Measurements from ENCODE around the gene HIVEP2.

Gene HIVEP2

GRCh38 chr6:142735204-142735603 lies 209.8 kb downstream of the HIVEP2 start:
- TF ChIP-seq, protein P1, sequence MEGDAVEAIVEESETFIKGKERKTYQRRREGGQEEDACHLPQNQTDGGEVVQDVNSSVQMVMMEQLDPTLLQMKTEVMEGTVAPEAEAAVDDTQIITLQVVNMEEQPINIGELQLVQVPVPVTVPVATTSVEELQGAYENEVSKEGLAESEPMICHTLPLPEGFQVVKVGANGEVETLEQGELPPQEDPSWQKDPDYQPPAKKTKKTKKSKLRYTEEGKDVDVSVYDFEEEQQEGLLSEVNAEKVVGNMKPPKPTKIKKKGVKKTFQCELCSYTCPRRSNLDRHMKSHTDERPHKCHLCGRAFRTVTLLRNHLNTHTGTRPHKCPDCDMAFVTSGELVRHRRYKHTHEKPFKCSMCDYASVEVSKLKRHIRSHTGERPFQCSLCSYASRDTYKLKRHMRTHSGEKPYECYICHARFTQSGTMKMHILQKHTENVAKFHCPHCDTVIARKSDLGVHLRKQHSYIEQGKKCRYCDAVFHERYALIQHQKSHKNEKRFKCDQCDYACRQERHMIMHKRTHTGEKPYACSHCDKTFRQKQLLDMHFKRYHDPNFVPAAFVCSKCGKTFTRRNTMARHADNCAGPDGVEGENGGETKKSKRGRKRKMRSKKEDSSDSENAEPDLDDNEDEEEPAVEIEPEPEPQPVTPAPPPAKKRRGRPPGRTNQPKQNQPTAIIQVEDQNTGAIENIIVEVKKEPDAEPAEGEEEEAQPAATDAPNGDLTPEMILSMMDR (IDR thresholded peaks at IDR 0.05; ENCODE audit: low read depth, low read length, missing control alignments), result no peak
- no peak overlapping the region for H3K4me3 ChIP-seq (replicated peaks; ENCODE audit: low read depth, low read length)
- DNase-seq (ENCODE audit: extremely low read depth, low read depth), result no peak

DNA sequence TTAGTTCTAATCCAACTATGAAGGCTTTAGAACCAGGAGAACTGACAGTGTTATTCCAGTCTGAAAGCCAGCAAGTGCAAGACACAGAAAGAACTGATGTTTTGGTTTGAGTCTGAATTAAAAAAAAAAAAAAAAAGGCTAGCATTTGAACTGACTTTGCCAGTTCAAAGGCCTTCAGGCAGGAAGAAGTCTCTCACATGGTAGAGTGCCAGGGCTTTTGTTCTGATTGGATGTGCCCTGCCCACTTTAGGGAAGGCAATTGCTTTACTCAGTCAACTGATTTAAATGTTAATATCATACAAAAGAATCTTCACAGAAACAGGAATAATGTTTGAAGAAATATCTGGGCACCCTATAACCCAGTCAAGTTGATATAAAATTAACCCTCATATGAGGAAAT lies 212.2 kb downstream of the HIVEP2 start:
- no peak overlapping the region for H3K4me3 ChIP-seq (replicated peaks; ENCODE audit: low read depth, low read length)
- TF ChIP-seq, protein P1 (IDR thresholded peaks at IDR 0.05; ENCODE audit: low read depth, low read length, missing control alignments), result no peak
- no peak for DNase-seq (ENCODE audit: extremely low read depth, low read depth)

DNA sequence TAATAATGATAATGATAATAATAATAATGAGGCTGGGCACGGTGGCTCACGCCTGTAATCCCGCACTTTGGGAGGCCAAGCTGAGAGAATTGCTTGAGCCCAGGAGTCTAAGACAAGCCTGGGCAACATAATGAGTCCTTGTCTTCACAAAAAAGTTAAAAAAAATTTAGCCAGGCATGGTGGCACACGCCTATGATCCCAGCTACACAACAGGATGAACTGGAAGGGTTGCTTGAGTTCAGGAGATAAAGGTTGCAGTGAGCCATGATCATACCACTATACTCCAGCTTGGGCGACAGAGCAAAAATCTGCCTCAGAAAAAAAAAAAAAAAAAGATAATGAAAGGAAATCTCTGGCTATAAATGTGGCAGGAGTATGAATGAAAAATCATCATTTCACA lies 213.4 kb downstream of the HIVEP2 start:
- TF ChIP-seq, protein P1 (IDR thresholded peaks at IDR 0.05; ENCODE audit: low read depth, low read length, missing control alignments), result no peak
- no peak overlapping the region for H3K4me3 ChIP-seq (replicated peaks; ENCODE audit: low read depth, low read length)
- no peak for DNase-seq (ENCODE audit: extremely low read depth, low read depth)

DNA sequence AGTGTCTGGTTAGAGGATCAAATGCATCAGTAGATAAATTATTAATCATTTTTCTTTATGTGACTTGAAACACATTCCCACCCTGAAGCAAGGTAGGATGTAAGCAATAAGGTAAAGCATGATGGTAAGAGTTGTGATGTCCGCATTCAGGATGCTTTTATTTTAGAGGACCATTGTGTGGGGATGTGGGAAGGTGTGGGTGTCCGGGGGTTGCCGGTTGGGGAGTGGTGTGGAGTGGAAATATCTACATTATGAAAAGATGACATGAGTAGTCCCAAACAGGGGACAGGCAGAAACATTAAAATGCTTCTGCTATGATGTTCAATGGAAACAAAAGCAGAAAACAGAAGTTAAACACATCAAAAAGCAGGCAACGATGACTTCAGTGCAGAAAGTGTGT lies 215.4 kb downstream of the HIVEP2 start:
- no peak overlapping the region for H3K4me3 ChIP-seq (replicated peaks; ENCODE audit: low read depth, low read length)
- TF ChIP-seq, protein P1 (IDR thresholded peaks at IDR 0.05; ENCODE audit: low read depth, low read length, missing control alignments), result no peak
- no peak for DNase-seq (ENCODE audit: extremely low read depth, low read depth)

DNA sequence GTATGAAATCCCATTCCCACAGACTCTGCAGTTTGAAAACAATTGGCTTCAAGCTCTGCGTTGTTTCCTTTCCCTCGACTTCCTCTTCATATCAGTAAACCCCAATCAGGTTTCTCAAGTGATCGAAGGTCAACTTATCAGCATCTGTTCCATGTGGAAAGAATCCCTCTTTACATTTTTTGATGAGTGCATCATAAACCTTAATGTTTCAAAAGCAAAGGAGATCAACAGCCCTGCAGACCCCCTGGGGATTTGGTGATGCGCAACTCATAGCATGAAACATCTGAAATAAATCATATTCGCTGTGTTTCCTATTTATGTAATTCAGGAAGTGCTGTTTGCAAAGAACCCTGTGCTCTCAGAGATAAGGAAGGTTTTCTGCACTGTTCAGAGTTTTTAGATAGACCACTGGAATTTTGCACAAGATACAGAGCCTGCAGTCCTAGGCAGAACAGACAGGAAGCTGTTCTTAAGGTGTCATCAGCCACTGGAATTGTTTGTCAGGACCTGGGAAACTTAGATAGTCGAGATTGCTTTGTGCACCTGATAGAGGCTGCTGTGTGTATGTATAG lies 216.0 kb downstream of the HIVEP2 start:
- no peak overlapping the region for H3K4me3 ChIP-seq (replicated peaks; ENCODE audit: low read depth, low read length)
- no peak for DNase-seq (ENCODE audit: extremely low read depth, low read depth)
- TF ChIP-seq, protein P1 (IDR thresholded peaks at IDR 0.05; ENCODE audit: low read depth, low read length, missing control alignments), result no peak

DNA sequence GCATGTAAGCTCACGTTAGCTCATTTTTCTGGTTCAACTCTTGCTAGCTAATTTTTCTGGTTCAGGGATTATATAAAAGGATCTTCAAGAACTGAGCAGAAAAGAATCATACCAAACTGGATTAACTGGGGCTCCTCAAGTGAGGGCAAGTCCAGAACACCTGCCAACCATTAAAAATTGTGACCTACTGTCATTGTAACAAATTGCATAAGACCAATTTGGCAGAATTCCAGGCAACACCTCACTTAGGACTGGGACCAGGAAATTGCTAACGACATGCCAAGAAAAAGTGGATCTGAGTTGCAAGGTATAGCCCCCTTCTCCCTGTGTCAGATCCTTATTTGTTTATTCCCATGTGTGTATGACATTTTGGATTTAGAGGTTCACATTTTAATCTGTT lies 216.6 kb downstream of the HIVEP2 start:
- no peak for DNase-seq (ENCODE audit: extremely low read depth, low read depth)
- H3K4me3 ChIP-seq (replicated peaks; ENCODE audit: low read depth, low read length), result no peak overlapping the region
- TF ChIP-seq, protein P1 (IDR thresholded peaks at IDR 0.05; ENCODE audit: low read depth, low read length, missing control alignments), result no peak

GRCh38 chr6:142726616-142727015 lies 218.4 kb downstream of the HIVEP2 start:
- no peak overlapping the region for H3K4me3 ChIP-seq (replicated peaks; ENCODE audit: low read depth, low read length)
- TF ChIP-seq, protein P1 (IDR thresholded peaks at IDR 0.05; ENCODE audit: low read depth, low read length, missing control alignments), result no peak
- no peak for DNase-seq (ENCODE audit: extremely low read depth, low read depth)

Measured in HFF-Myc (cell line).